H4 (cell line): ENCODE results near the gene SLFN13. TPM values are rescaled to one million over a fixed set of nuclear protein-coding genes. Genes with fewer than 3 reads are reported as not detected.
"Not testable (repeated sequence)": the region's sequence is repeated elsewhere in the genome, so short reads cannot be mapped to it uniquely, and the experiment has no call there.

Source experiments
- DNase-seq: peaks from one replicate; pipeline ENCODE4 v3.0.0-alpha.2; 2015; ENCODE audit warnings: low spot score
- total RNA-seq: library from RNA; depleted of rRNA; stranded (reverse); fragments of >200 nt; shearing (Covaris generic); gene quantifications from 2 replicates; pipeline ENCODE4 v1.2.3, GENCODE V29; 2014; rRNA removed

The SLFN13 gene
- 0.25 and 0.85 TPM in 2 replicates for total RNA-seq

GRCh38 chr17:35448214-35448898, at the start of gene SLFN13:
Gene SLFN13, minus strand, starts transcription at chr17:35448766. Its CDS starts 3,086 bp downstream, at chr17:35445680.
- DNase-seq = peak; percentile 49

GRCh38 chr17:35496451-35497290, 48.1 kb upstream of the SLFN13 start:
- no peak for DNase-seq

- DNase-seq = no peak
These were observed 44.5 kb upstream of the SLFN13 start for GRCh38 chr17:35493040-35493439.

- no peak for DNase-seq
These were observed 42.9 kb upstream of the SLFN13 start for GRCh38 chr17:35491417-35491816.

- no peak for DNase-seq
These were observed 41.4 kb upstream of the SLFN13 start for GRCh38 chr17:35489944-35490343.

- no peak for DNase-seq
These were observed 40.4 kb upstream of the SLFN13 start for GRCh38 chr17:35488991-35489390.

GRCh38 chr17:35486920-35487732, 38.6 kb upstream of the SLFN13 start:
- DNase-seq = peak; percentile 66

GRCh38 chr17:35479271-35479670, 30.7 kb upstream of the SLFN13 start:
- no peak for DNase-seq

- no peak for DNase-seq
These were observed 28.7 kb upstream of the SLFN13 start for GRCh38 chr17:35477248-35477647.

- DNase-seq = no peak
These were observed 27.8 kb upstream of the SLFN13 start for GRCh38 chr17:35476283-35476820.

GRCh38 chr17:35468475-35468874, 19.9 kb upstream of the SLFN13 start:
- no peak for DNase-seq

- DNase-seq = no peak
These were observed 19.3 kb upstream of the SLFN13 start for GRCh38 chr17:35467824-35468223.

- no peak for DNase-seq
These were observed 11.8 kb upstream of the SLFN13 start for GRCh38 chr17:35460354-35460851.

- not testable (repeated sequence) for DNase-seq
These were observed 5.5 kb upstream of the SLFN13 start for GRCh38 chr17:35454035-35454434.

- no peak for DNase-seq
These were observed 4.6 kb upstream of the SLFN13 start for GRCh38 chr17:35453171-35453570.

GRCh38 chr17:35449371-35449931, 885 bp upstream of the SLFN13 start:
- no peak for DNase-seq

- no peak for DNase-seq
These were observed 297 bp upstream of the SLFN13 start for GRCh38 chr17:35448899-35449227.

GRCh38 chr17:35447499-35447898, 1.1 kb downstream of the SLFN13 start:
- no peak for DNase-seq

- DNase-seq = no peak
These were observed 10.1 kb downstream of the SLFN13 start for GRCh38 chr17:35438433-35438832.

- DNase-seq = peak; percentile 99
These were observed 15.3 kb downstream of the SLFN13 start for GRCh38 chr17:35433075-35433894.
